DOHH2 (cell line): ENCODE data around the gene ATP2B2.

Source experiments
- H3F3A ChIP-seq: fragments of 200-600 bp; sonication (generic), shearing (Covaris generic); 2 replicates; pipeline ENCODE4 v1.6.0; 2016; ENCODE audit warnings: antibody characterized with exemption, mild to moderate bottlenecking; ENCODE audit not compliant: control insufficient read depth, insufficient read depth
- H3K27ac ChIP-seq: fragments of 200-600 bp; sonication (generic); 2 replicates; pipeline ENCODE4 v1.5.1; 2014; ENCODE audit warnings: low read depth, mild to moderate bottlenecking, low read length, moderate library complexity
- H3K27me3 ChIP-seq: fragments of 200-600 bp; sonication (generic); 2 replicates; pipeline ENCODE4 v1.6.1; 2014; ENCODE audit warnings: mild to moderate bottlenecking, low read length, mixed read lengths; ENCODE audit not compliant: control insufficient read depth
- H3K36me3 ChIP-seq: fragments of 200-600 bp; sonication (generic); 2 replicates; pipeline ENCODE4 v1.6.1; 2014; ENCODE audit warnings: mild to moderate bottlenecking, low read length, moderate library complexity, mixed read lengths; ENCODE audit not compliant: control insufficient read depth
- H3K4me1 ChIP-seq: fragments of 200-600 bp; sonication (generic); 2 replicates; pipeline ENCODE4 v1.6.1; 2014; ENCODE audit warnings: mild to moderate bottlenecking, low read length, mixed read lengths; ENCODE audit not compliant: control insufficient read depth
- H3K4me2 ChIP-seq: fragments of 200-600 bp; sonication (generic); 2 replicates; pipeline ENCODE4 v1.6.0; 2014; ENCODE audit warnings: mild to moderate bottlenecking, low read length, moderate library complexity
- H3K4me3 ChIP-seq: fragments of 200-600 bp; sonication (generic); 2 replicates; pipeline ENCODE4 v1.5.1; 2014; ENCODE audit warnings: mild to moderate bottlenecking, low read length, mixed read lengths
- H3K79me2 ChIP-seq: fragments of 200-600 bp; sonication (generic); 2 replicates; pipeline ENCODE4 v1.6.1; 2014; ENCODE audit warnings: mild to moderate bottlenecking, low read length, mixed read lengths; ENCODE audit not compliant: control insufficient read depth
- H3K9me2 ChIP-seq: fragments of 200-600 bp; sonication (generic); replicated peaks from 2 replicates; pipeline ENCODE4 v1.6.1; 2014; ENCODE audit warnings: mild to moderate bottlenecking, low read length, mixed read lengths; ENCODE audit not compliant: control insufficient read depth
- H3K9me3 ChIP-seq: fragments of 200-600 bp; sonication (generic); 2 replicates; pipeline ENCODE4 v1.6.1; 2014; ENCODE audit warnings: antibody characterized with exemption, low read length, mixed read lengths; ENCODE audit not compliant: control insufficient read depth, insufficient read depth
- H4K20me1 ChIP-seq: fragments of 200-600 bp; sonication (generic); 2 replicates; pipeline ENCODE4 v1.6.0; 2014; ENCODE audit warnings: low read depth, mild to moderate bottlenecking, antibody characterized with exemption, low read length, moderate library complexity; ENCODE audit not compliant: control insufficient read depth, insufficient read depth
- CTCF ChIP-seq: fragments of 200-600 bp; sonication (generic); IDR thresholded peaks from one replicate; pipeline ENCODE4 v1.5.1; 2014; ENCODE audit warnings: antibody characterized with exemption, mild to moderate bottlenecking, low read depth, low read length; ENCODE audit not compliant: poor library complexity, severe bottlenecking
- EZH2phosphoT487 ChIP-seq: fragments of 200-600 bp; sonication (generic); IDR thresholded peaks from 2 replicates; pipeline ENCODE4 v1.6.1; 2017; ENCODE audit warnings: borderline replicate concordance, mild to moderate bottlenecking, antibody characterized with exemption, low read length, moderate library complexity, mixed read lengths

Gene ATP2B2

DNA sequence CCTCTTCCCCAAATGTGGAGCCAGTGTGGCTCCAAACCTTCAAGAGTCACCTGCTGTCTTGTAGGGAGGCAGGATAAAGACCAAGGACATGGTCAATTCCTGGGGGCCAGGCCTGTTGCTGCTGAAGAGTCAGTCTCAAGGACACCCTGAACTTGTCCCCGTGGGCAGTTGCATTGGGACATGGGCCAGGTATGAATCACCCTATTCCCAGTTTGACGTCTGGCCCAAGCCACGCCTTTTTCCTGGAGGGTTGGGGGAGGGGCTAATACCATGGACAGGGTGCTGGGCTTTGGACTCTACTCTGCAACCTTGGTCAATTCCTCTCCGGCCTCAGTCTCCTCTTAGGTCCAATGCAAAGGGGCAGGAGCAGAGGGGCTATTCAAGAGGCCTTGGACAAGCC, 10.4 kb downstream of the ATP2B2 start:
- H4K20me1 ChIP-seq = no peaks in the 10 kb centered on the region
- no peaks in the 10 kb centered on the region for H3K36me3 ChIP-seq
- H3F3A ChIP-seq = no peaks in the 10 kb centered on the region
- H3K9me2 ChIP-seq = no peaks in the 10 kb centered on the region
- H3K27me3 ChIP-seq = no peaks in the 10 kb centered on the region
- no peaks in the 10 kb centered on the region for H3K79me2 ChIP-seq
- no peak overlapping the region for H3K4me3 ChIP-seq
- no peak overlapping the region for H3K27ac ChIP-seq
- no peaks in the 10 kb centered on the region for H3K9me3 ChIP-seq
- no peaks in the 10 kb centered on the region for H3K4me1 ChIP-seq
- TF ChIP-seq CTCF = no peak
- no peak overlapping the region for H3K4me2 ChIP-seq

DNA sequence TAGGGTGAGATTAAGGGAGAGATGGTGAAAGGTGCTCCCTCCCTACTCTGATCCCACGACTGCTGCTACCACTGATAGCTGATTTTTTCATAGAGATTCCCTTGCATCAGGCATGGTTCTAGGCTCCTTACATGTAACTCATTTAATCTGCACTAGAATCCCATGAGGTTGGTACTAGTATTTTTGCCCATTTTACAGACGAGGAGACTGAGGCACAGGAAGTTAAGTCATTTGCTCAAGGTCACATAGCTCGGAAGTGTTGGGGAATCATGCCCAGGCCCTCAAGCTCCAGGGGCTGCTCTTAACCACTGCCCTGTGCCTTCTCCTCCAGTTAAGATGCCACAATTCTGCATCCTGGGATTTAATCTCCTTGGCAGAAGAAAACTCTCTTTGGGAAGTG, 11.2 kb downstream of the ATP2B2 start:
- Histone ChIP-seq H4K20me1 (no peaks in the 10 kb centered on the region), H3K79me2 (no peaks in the 10 kb centered on the region), H3K27me3 (no peaks in the 10 kb centered on the region), H3K9me3 (no peaks in the 10 kb centered on the region), H3K4me2 (no peak overlapping the region), H3K27ac (no peak overlapping the region), H3F3A (no peaks in the 10 kb centered on the region), H3K36me3 (no peaks in the 10 kb centered on the region), H3K9me2 (no peaks in the 10 kb centered on the region), H3K4me3 (no peak overlapping the region), H3K4me1 (no peaks in the 10 kb centered on the region)
- TF ChIP-seq EZH2phosphoT487 (no peak), CTCF (no peak)

DNA sequence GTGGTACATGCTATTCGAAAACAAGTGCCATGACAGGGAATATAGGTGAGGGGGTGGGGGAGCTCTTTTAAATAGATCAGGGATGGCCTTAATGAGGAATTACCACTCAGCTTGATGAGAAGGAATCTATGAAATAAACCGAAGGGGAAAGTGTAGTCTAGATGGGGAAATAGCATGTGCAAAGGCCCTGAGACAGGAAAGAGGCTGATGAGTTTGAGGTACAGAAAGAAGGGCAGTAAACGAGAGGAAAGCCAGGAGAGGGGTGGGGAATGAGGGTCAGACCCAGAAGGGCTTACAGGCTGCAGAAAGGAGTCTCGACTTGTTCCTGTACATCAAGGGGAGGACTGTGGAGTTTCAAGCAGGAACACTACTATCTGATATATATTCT, 12.2 kb downstream of the ATP2B2 start:
- no peak overlapping the region for H3K27ac ChIP-seq
- H3K36me3 ChIP-seq = no peaks in the 10 kb centered on the region
- H3K79me2 ChIP-seq = no peaks in the 10 kb centered on the region
- no peak overlapping the region for H3K4me3 ChIP-seq
- H3K9me2 ChIP-seq = no peaks in the 10 kb centered on the region
- H3K4me2 ChIP-seq = no peak overlapping the region
- H3K27me3 ChIP-seq = no peaks in the 10 kb centered on the region
- H3F3A ChIP-seq = no peaks in the 10 kb centered on the region
- TF ChIP-seq EZH2phosphoT487 = no peak
- TF ChIP-seq CTCF = no peak
- H4K20me1 ChIP-seq = no peaks in the 10 kb centered on the region
- H3K4me1 ChIP-seq = no peaks in the 10 kb centered on the region
- H3K9me3 ChIP-seq = no peaks in the 10 kb centered on the region
